Measurements from ENCODE around the gene NELL2.
"Not testable (repeated sequence)": the region's sequence is repeated elsewhere in the genome, so short reads cannot be mapped to it uniquely, and the experiment has no call there.

Gene NELL2

DNA sequence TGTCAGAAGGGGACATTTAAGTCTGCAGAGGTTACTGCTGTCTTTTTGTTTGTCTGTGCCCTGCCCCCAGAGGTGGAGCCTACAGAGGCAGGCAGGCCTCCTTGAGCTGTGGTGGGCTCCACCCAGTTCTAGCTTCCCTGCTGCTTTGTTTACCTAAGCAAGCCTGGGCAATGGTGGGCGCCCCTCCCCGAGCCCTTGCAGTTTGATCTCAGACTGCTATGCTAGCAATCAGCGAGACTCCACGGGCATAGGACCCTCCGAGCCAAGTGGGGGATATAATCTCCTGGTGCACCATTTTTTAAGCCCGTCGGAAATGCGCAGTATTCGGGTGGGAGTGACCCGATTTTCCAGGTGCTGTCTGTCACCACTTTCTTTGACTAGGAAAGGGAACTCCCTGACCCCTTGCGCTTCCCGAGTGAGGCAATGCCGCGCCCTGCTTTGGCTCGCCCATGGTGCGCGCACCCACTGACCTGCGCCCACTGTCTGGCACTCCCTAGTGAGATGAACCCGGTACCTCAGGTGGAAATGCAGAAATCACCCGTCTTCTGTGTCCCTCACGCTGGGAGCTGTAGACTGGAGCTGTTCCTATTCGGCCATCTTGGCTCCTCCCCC lies 189.2 kb downstream of the NELL2 start:
- DNase-seq = not testable (repeated sequence)

- DNase-seq = no peak
Measured at GRCh38 chr12:44677724-44678123, 198.4 kb downstream of the NELL2 start.

GRCh38 chr12:44674875-44675274 lies 201.2 kb downstream of the NELL2 start:
- DNase-seq = no peak

DNA sequence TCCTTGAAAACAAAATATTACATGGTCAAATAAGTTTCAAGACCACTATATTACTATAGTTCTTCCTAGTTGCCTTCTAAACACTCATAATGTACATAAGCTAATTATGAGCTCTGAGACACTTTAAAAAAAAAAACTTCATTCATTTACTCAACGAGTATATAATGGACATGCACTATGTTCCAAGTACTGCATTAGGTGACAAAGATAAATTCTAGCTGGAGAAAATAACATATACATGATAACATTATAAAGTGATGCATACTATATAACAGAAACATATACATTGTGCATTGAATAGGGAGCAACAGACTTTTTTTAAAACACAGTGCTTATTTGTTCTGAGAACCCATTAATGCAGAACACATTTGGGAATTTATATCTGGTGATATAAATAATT lies 202.3 kb downstream of the NELL2 start:
- DNase-seq = no peak

DNA sequence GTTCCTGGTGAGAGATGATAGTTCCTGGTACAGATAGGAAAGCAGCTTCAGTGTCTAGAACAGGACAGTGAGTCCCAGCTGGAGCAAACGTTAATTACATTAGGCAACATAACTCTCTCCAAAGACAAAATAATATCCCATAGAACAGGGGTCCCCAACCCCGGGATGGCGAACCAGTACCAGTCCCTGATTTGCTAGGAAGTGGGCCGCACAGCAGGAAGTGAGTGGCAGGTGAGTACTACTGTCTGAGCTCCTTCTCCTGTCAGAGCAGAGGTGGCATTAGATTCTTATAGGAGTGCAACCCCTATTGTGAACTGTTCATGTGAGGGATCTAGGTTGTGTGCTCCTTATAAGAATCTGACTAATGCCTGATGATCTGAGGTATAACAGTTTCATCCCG lies 204.1 kb downstream of the NELL2 start:
- no peak for DNase-seq

GRCh38 chr12:44668443-44668842 lies 207.7 kb downstream of the NELL2 start:
- DNase-seq = no peak

DNA sequence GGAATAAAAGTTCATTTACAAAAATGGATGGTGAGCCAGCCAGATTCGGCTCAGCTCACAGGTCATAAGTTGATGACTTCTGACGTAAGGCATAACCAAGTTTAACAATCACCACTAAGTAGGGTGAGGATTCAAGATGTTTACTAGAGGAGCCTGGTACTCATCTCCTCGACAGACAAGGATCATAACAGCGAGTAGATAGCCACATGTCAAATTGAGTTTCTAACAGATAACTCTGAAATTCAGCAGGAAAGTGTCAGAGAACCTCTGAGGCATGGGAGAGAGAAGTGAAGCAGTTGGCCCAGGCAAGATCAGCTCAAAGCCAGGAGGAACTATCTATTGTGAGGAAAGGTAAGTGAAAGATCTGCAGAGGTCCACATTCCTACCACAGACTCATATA lies 208.7 kb downstream of the NELL2 start:
- no peak for DNase-seq

DNA sequence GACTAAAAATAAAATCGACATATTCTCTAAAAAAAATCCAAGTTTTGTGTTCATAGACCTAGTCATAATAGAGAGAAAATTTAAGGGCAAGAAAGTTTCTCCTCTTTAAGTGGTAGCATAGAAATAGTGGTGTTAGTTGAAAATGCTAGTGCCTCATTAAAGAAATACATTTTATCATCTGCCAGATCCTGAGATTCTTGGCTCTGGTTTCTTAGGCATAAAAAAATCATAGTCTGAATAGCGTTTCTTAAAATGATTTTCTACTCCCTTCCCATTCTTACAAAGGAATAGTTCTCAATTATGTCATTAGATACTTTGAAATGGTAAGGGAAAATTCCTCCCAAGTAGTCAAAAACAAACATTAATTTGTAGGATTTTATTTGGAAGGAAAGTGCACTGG lies 212.8 kb downstream of the NELL2 start:
- DNase-seq = no peak

GRCh38 chr12:44655846-44656245 lies 220.3 kb downstream of the NELL2 start:
- DNase-seq = no peak

- DNase-seq = no peak
Measured at GRCh38 chr12:44654646-44655639, 221.2 kb downstream of the NELL2 start.

- no peak for DNase-seq
Measured at GRCh38 chr12:44653861-44654527, 222.1 kb downstream of the NELL2 start.

GRCh38 chr12:44649693-44650092 lies 226.4 kb downstream of the NELL2 start:
- DNase-seq = no peak

DNA sequence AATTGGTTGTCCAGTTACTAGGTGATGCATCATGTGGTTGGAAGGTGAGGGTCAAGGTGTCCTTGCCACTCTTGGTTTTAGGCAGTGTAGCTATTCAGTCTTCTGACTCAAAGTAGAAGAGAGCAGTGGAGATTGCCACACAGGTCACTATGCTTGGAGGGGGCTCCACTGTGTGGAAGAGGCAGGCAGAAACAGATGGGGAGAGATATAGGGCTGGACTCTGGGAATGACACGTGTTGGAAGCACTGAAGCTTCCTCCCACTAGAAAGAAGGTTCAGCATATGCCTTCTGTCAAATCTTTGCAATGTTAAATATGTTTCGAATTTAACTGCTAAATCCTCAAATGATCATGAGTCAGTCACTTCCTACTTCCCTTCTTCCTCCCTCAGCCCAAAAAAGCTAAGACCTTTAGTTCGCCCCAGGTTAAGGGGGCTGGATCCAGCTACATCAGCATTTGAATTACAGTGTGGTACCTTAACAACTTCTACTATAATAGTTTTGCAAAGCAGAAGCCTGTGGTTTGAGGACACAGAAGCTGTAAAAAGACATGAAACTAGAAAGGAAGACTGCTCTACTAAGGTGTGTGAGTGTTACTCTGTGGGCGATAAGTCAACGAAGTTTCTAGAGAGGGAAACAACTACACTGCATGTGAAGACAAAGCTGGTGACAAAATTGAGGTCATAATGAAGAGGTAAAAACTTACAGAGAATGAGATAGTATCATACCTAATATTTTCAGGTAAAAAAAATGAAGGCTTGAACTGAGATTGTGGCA lies 228.0 kb downstream of the NELL2 start:
- DNase-seq = no peak

DNA sequence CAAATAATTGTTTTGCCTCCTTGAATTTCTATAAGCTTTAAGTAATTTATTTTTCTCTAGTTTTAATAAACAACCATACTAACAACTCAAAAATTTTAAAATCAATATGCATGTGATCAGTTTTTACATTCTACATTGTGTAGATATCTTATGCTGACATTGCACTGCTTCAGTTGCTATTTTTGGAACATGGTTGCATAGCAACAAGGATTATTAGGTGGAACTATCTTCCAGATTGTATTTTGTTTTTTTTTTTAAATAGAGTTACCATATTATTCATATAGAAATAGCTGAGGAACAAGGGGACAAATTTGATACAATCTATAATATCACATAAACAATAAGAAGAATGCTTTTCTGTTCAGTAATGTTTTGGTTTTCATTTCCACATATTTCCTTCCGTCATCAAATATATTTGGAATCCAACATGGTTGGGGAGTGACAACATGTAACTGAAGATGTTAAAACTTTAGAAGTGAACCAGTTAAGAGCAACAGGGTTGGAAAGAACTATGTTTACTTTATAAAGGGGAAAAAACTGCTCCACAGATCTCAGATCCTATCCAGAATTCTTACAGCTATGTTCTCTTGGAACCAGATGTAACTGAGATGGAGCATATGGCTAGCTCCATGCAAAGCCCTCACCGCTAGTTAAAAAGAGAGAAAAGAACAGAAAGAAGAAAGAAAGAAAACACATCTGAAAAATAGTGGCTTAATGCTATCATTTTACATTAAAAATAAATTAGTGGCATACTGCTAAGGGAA lies 235.5 kb downstream of the NELL2 start:
- DNase-seq = no peak

GRCh38 chr12:44637875-44638274 lies 238.2 kb downstream of the NELL2 start:
- no peak for DNase-seq

DNA sequence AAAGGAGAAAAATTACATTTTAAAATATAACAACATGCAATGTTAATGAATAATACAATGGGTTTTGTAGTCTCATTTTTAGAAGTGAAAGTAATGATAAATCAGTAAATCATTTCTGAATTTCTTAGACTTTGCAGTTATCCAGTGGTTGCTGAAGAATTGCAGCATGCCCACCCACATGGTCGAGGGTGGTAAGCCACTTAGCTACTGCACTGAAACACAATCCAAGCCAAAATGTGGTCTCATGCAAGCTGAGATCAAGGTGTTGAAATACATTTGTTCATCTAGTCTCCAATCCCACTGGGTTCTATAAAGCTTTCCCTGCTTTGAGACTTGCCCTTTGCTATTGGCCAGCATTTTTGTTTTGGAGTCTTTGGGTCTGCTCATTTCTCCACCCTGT lies 247.9 kb downstream of the NELL2 start:
- no peak for DNase-seq

- no peak for DNase-seq
Measured at GRCh38 chr12:44627387-44628166, 248.5 kb downstream of the NELL2 start.

DNA sequence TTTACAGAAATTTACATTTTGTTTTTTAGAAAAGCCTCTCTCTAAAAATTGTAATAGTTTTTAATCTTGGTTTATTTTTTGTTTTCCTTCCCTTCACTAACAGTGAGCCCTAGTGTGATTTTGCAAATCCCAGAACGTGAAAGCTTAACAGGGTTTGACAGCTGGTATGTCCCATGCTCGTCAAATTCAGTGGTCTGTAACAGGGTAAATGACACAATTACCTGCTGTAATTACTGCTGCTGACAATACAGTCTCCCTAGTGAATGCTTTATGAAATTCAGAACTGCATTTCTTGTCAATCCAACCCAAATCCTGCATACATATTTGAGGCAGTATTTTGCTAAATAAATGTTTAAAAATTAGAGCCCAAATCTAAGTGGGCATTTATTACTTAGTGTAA lies 249.2 kb downstream of the NELL2 start:
- DNase-seq = no peak

DNA sequence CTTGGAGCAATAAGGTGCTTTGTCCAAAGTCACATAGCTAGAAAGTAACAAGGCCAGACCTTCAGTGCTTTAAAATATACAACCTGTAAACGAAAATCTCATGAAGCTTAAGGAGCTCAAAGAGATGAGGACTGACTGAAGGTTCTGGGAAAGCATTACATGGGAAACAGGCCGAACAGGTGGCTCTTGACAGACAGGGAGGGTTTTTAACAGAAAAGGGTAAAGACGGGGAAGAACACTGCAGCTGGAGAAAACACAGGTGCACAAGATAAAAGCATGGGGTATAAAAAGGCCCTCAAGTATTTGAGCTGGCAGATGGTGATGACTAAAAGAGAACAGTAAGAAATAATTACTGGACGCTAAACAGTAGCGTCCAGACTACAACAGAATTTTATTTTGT lies 257.2 kb downstream of the NELL2 start:
- no peak for DNase-seq

GRCh38 chr12:44616402-44616801 lies 259.7 kb downstream of the NELL2 start:
- DNase-seq = no peak

DNA sequence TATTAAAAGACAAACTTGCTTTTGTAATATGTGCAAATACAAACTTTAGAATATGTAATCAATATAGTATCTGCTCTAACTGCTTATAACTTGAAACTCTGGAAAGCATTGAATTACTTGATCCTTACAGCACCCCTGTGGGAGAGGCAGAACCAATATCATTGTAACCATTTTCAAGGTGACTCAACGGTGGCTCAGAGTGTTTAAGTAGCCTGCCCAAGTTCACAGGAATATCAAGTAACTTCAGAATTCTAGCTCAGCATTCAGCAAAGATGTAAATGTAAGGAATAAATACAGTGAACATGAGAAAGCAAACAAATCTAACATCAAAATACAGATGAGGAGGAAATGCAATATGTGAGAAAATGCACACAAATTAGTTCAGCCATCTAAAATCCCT lies 264.6 kb downstream of the NELL2 start:
- no peak for DNase-seq

Data from activated gamma-delta T cell (primary cell).